GM21529 (cell line): ENCODE data around the gene SPATA31D4.
"Not testable (repeated sequence)": the region's sequence is repeated elsewhere in the genome, so short reads cannot be mapped to it uniquely, and the experiment has no call there.

Experiments
- ATAC-seq: cut with Tn5 transposase; IDR thresholded peaks from one replicate; pipeline ENCODE4 v1.9.1; 2021; ENCODE audit not compliant: unreplicated experiment

The SPATA31D4 gene

GRCh38 chr9:81928305-81928704 is at the start of gene SPATA31D4:
SPATA31D4 (plus strand) TSS chr9:81928428; CDS start chr9:81928514, 86 bp downstream.
- not testable (repeated sequence) for ATAC-seq

GRCh38 chr9:81878530-81878929 is 49.7 kb upstream of the SPATA31D4 start:
- ATAC-seq, result no peak

GRCh38 chr9:81879501-81879916 is 48.7 kb upstream of the SPATA31D4 start:
- ATAC-seq, result no peak

GRCh38 chr9:81885602-81886001 is 42.6 kb upstream of the SPATA31D4 start:
- no peak for ATAC-seq

- no peak for ATAC-seq
These were observed 41.6 kb upstream of the SPATA31D4 start for GRCh38 chr9:81886665-81887064.

- no peak for ATAC-seq
These were observed 38.1 kb upstream of the SPATA31D4 start for GRCh38 chr9:81890104-81890503.

- ATAC-seq, result no peak
These were observed 35.8 kb upstream of the SPATA31D4 start for GRCh38 chr9:81892440-81892839.

- no peak for ATAC-seq
These were observed 34.3 kb upstream of the SPATA31D4 start for GRCh38 chr9:81893929-81894328.

- no peak for ATAC-seq
These were observed 33.3 kb upstream of the SPATA31D4 start for GRCh38 chr9:81894891-81895290.

GRCh38 chr9:81896070-81896469 is 32.2 kb upstream of the SPATA31D4 start:
- no peak for ATAC-seq

- no peak for ATAC-seq
These were observed 29.4 kb upstream of the SPATA31D4 start for GRCh38 chr9:81898851-81899250.

- no peak for ATAC-seq
These were observed 26.0 kb upstream of the SPATA31D4 start for GRCh38 chr9:81902196-81902595.

GRCh38 chr9:81902626-81903025 is 25.6 kb upstream of the SPATA31D4 start:
- no peak for ATAC-seq

GRCh38 chr9:81906671-81907070 is 21.6 kb upstream of the SPATA31D4 start:
- ATAC-seq, result no peak

GRCh38 chr9:81912135-81912534 is 16.1 kb upstream of the SPATA31D4 start:
- ATAC-seq, result no peak

- ATAC-seq, result no peak
These were observed 12.3 kb upstream of the SPATA31D4 start for GRCh38 chr9:81915801-81916505.

GRCh38 chr9:81918507-81918906 is 9.7 kb upstream of the SPATA31D4 start:
- not testable (repeated sequence) for ATAC-seq

- not testable (repeated sequence) for ATAC-seq
These were observed 1.9 kb downstream of the SPATA31D4 start for GRCh38 chr9:81930147-81930546.

- ATAC-seq, result not testable (repeated sequence)
These were observed 5.3 kb downstream of the SPATA31D4 start for GRCh38 chr9:81933547-81933946.

- ATAC-seq, result not testable (repeated sequence)
These were observed 15.2 kb downstream of the SPATA31D4 start, which contains the start of gene SPATA31D3 for GRCh38 chr9:81943393-81943792. SPATA31D3 (plus strand) TSS chr9:81943500; CDS start chr9:81943586, 86 bp downstream.

GRCh38 chr9:81948650-81949049 is 20.4 kb downstream of the SPATA31D4 start:
- not testable (repeated sequence) for ATAC-seq

- ATAC-seq, result no peak
These were observed 24.9 kb downstream of the SPATA31D4 start for GRCh38 chr9:81953096-81953495.

- no peak for ATAC-seq
These were observed 27.4 kb downstream of the SPATA31D4 start for GRCh38 chr9:81955625-81956024.
